ENCODE results near the gene SCYGR4. TPM values are rescaled to one million over a fixed set of nuclear protein-coding genes. Genes with fewer than 3 reads are reported as not detected.

The SCYGR4 gene
- total and polyA plus RNA-seq, 9 of the 15 experiments (the other 6 are each of a cell fraction or from before 2014, with no cell fraction given): 0.09 TPM; not detected in 8

DNA sequence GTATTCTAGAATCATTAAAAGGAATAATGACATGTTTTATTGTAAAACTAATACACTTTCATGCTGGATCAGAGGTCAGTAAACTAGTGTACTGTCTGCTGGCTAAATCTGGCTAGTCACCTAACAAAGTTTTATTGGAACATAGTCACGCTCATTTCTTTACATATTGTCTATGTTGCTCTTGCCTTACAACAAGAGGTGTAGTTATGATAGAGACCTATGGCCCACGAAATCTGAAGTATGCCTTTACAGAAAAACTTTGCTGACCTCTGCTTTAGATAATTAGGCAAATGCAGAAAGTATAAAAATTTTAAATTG, 48.5 kb upstream of the SCYGR4 start (continued):
- TF ChIP-seq, protein P1, sequence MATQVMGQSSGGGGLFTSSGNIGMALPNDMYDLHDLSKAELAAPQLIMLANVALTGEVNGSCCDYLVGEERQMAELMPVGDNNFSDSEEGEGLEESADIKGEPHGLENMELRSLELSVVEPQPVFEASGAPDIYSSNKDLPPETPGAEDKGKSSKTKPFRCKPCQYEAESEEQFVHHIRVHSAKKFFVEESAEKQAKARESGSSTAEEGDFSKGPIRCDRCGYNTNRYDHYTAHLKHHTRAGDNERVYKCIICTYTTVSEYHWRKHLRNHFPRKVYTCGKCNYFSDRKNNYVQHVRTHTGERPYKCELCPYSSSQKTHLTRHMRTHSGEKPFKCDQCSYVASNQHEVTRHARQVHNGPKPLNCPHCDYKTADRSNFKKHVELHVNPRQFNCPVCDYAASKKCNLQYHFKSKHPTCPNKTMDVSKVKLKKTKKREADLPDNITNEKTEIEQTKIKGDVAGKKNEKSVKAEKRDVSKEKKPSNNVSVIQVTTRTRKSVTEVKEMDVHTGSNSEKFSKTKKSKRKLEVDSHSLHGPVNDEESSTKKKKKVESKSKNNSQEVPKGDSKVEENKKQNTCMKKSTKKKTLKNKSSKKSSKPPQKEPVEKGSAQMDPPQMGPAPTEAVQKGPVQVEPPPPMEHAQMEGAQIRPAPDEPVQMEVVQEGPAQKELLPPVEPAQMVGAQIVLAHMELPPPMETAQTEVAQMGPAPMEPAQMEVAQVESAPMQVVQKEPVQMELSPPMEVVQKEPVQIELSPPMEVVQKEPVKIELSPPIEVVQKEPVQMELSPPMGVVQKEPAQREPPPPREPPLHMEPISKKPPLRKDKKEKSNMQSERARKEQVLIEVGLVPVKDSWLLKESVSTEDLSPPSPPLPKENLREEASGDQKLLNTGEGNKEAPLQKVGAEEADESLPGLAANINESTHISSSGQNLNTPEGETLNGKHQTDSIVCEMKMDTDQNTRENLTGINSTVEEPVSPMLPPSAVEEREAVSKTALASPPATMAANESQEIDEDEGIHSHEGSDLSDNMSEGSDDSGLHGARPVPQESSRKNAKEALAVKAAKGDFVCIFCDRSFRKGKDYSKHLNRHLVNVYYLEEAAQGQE (IDR thresholded peaks at IDR 0.05; ENCODE audit: borderline replicate concordance): no peak
- TF ChIP-seq, protein P1 (CRISPR knock-in tag; IDR thresholded peaks at IDR 0.05; ENCODE audit: low read depth): no peak
- TF ChIP-seq NCOR1 (IDR thresholded peaks at IDR 0.05) (no peak), SIN3A (IDR thresholded peaks at IDR 0.05; ENCODE audit: borderline replicate concordance in 2 of 2, control insufficient read depth in 1 of 2, low read depth in 2 of 2, low read length in 2 of 2) (no peak), ZNF146 (CRISPR knock-in tag; IDR thresholded peaks at IDR 0.05; ENCODE audit: unreplicated experiment) (no peak), ZNF780A (CRISPR knock-in tag; IDR thresholded peaks at IDR 0.05) (no peak)

Measured in K562 (cell line).